Stimulated activated CD8-positive, alpha-beta memory T cell treated with anti-CD3 and anti-CD28 coated beads, Interleukin-15, amount 100 ng/mL, for 1 hour (primary cell): ENCODE results near the gene RPL13.

Source experiments
- DNase-seq: peaks from one replicate; pipeline ENCODE4 v3.0.0-alpha.2; 2020; ENCODE audit warnings: low read depth

The RPL13 gene

DNA sequence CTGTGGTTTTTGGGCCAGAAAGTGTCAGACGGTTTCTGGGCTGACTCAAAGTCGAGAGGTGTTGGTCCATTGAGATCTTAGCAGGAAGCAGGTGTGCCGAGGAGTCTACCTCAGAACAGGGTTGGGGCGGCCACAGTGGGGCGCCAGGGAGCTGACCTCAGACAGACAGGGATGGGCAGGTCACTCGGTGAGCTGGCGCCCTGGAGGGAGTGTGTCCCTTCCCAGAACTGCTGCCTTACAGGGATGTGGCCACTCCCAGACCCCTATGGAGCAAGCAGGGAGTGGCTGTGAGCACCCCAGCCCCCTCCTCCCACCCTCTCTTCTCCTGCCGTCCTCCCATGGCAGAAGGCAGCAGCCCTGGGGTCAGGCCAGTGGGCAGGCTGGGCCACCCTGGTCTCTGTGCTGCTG lies 39.0 kb downstream of the RPL13 start:
- DNase-seq: no peak

DNA sequence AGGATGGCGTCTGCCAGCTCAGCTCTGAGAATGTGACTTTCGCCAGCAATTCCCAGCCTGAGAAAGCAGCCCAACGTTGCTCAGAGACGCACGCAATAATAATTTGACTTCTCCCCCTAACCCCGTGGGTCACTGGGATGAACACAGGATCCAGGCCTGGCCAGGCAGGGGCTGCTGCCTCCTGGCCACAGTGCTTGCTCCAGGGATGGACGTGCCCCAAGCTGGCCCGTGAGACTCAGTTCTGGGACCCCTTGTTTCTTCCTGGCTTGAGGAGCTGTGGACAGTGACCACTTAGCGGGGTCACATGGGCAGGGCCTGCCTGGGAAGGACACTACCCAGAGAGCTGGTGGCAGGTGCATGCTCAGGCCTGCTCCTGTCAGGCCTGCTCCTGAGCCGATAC lies 39.4 kb downstream of the RPL13 start:
- DNase-seq: no peak

DNA sequence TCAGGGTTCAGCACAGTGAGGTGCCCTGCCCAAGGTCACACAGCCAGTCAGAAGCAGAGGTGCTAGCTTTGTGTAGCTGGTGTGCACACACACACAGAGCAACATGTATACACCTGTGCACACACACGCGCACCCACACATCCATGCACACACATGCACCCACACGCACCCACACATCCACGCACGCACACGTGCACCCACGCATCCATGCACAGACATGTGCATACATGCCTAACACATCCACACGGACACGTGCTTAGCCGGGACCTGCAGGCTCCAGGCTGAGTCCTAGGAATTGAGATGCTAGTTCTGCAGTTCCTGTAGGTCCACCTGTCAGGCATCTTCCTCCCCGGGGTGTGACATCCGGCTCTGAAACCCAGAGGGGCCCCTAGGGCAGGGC lies 39.9 kb downstream of the RPL13 start:
- DNase-seq: no peak

DNA sequence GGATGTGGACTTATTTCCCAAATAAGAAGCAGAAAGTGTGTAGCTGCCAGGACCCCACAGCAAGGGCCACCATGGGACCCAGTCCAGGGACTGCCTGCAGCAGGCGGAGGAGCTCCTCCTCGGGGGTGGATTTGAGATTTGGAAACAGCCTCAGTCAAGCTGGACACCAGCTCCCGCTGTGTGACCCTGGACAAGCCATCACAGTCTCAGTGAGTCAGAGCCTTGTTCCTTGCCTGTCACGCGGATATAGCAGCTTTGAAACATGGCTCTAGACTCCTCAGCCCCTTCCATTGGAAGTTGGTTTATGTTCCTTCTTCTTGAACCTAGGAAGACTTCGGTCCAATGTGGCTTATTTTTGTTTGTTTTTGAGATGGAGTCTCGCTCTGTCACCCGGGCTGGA lies 40.5 kb downstream of the RPL13 start:
- DNase-seq: no peak

DNA sequence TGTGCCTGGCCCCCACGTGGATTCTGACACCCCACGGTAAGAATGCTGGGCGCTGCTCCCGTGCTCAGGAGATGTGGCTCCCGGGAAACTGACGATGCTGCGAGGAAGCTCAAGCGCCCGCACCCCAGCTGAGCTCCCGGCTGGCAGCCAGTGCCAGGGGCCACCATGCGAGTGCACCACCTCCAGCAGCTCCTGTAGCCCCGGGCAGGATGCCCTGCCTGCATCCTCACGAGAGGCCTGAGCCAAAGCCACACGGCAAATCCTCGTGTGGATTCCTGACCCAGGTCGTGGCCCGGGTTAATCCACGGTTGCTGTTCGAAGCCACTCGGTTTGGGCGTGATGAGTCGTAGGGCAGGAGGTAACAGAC lies 41.4 kb downstream of the RPL13 start:
- DNase-seq: no peak

DNA sequence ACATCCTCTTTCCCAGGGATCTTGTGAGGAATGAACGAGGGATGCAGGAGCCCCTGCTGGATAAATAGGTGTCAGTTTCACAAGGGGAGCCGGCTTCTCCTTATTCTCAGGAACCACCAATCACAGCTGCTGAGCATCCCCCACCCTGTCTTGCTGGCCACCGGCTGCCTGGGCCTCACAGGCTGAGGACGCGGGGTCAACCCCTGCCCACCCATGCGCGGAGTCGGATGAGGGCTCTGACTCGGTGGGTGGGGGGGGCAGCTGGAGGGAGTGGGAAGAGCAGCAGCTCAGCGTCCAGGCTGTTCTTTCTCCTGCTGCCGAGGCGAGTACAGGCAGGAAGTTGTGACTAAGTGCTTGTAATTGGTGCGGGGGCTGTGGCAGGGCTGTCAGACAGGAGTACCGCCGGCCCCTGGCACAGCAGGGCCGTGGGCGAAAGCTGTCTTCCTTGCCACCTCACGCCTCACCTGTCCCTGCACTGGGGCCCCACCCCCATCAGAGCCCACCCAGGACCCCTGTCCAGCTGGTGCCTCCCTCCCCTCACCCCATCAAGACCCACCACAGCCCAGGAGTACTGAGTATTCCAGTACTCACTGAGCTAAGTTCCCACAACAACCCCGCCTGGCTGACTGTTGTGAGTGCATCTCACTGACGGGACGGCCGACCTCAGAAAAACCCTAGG lies 41.9 kb downstream of the RPL13 start:
- DNase-seq: peak; percentile 14

DNA sequence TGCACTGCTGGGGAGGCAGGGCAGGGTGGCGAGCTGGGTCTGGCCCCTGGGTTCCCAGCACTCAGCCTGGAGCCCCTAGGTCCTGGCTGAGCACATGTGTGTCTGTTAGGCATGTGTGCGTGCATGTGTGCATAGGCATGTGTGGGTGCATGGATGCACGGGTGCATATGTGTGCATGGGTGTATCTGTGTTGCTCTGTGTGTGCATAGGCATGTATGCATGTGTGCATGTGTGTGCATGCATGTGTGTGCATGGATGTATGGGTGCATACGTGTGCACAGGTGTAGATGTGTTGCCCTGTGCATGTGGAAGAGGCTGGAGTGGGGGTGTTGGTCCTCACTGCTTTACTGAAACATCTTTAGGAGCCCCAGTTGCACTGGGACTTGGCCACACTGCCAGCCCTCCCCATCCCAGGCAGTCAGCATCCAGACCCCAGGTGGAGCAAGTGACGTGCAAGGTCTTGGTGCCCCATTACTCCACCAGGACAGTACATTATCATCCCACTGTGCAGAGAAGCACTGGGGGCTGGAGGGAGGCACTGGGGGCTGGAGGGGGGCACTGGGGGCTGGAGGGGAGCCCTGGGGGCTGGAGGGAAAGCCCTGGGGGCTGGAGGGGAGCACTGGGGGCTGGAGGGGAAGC lies 42.6 kb downstream of the RPL13 start:
- DNase-seq: no peak

DNA sequence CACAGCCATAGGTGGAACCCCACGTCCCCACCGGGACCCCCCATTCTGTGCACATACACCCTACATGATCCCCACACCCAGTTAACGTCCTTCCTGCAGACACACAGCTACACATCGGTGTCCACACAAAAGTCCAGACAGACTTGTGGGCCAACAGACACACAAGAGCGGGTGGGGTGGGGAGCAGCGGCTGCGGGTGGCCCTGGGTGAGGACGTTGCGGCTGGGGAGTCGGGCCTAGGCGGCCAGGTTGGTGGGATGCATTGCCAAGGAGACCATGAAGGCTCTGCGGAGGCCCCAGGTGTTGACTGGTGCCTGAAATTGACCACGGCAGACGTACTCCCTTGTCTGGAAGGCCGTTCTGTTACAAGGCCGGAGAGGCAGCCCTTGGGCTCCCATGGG lies 44.3 kb downstream of the RPL13 start:
- DNase-seq: no peak

DNA sequence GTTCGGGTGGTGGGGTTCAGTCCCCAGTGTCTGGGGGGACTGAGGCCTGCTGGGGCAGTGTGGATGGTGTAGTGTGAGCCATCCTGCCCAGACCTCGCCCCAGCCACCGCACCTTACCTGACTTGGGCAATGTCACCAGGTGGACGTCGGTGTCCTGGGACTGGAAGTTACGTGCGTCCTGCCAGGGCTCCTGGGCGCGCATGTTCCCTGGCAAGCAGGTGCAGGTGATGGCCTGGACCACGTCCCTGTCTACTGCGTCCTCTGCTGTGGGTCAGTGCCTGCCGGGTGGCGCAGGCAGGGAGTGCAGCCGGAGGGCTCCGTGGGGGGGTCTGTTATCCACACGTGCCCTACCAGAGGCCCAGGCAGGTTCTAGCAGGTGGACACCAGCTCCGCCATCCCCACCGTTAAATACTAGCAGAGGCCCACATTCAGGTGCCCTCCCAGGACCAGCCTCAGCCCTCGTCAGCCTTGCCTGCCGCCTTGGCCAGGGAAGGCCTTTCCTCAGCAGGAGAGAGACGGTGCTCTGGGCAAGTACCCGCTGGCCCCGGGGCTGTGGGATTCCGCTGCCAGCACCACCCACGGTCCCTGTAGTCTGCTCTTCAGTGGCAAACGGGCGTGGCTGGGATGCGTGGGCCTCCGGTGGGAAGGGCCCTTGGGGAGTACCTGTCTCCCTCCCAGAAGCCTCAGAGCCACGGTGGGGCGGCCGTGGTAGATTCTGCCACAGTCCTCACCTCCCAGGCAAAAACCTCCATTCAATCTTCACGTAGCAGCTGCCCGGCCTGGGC lies 44.9 kb downstream of the RPL13 start:
- DNase-seq: no peak

DNA sequence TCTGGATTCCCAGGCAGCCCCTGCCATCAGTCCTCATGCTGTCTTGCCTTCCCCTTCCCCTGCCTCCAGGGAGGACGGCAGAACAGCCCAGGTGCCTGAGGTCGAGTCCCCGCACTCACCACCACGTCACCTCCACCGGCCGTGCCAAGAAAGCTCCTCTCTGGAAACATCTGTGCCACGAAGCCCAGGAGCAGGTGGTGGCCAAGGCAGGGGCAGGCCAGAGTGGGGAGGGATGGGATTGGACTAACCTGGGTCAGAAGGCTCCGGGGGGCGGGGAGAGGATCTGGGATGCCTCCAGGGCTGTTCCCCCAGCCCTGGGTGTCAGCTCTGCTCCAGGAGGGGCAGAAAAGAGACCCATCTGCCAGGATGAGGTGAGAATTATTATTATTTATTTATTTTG lies 45.5 kb downstream of the RPL13 start:
- DNase-seq: no peak

DNA sequence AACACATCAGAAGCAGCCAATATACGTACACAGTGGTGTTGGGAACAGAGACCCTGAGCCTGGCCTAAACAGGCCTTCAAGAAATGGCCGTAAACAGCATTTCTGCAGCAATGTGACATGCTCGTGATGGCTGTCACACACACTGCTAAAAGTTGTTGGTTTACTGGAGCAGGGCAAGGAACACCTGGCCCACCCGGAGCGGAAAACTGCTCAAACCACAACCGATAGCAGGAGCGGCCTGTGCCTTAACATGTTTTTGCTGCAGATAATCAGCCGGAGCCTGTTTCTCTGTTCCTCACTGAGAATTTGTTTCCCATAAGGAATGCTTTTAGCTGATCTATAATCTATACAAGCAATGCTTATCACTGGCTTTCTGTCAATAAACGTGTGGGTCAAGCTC lies 47.0 kb downstream of the RPL13 start:
- DNase-seq: no peak

DNA sequence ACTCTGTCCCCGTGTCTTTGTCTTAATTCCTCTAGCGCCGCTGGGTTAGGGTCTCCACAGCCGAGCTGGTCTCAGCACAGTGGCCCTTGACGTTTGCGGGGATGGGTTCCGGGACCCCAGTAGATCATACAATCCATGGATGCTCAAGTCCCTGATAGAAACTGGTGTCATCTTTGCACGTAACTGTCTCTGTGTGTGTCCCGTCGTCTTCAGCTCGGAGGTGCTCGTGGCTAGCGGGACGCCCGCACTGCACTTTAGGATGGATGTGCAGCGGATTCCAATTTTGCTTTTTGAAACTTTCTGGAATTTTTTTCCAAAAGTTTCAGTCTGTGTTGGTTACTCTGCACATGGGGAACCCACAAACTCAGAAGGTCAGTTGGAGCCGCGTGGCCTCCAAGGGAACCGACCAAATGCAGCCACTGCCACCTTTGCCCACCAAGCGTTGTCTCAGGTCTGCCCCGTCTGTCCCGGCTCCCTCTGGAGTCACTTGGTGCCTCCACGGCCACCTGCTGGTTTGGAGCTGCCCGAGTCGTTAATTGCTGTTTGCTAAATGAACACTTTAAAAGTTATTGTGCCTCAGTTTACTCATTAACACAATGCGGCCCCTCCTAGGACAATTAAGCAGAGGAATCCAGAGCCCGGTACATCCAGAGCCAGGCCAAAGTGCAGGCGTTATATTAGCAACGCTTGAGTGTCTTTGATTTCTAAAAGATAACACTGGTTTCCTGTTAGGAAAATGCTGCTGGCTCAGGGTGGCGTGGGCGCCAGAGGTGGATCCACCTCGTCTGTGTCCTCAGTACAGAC lies 47.7 kb downstream of the RPL13 start:
- DNase-seq: no peak

DNA sequence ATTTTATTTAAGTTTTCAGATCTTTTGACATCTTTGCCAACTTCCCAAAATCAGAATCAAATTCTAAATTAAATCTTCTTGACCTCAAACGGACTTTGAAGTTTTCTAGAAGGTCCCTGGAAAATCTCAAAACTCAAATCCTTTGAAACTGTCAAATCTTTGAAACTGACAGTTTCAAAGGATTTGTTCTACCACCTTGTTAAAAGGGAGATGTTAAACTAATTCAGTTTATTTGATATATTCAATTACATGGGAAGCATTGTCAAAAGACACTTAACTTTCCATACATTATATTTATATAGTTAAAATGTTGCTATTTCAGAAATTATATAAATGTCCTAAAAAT lies 49.6 kb downstream of the RPL13 start:
- no peak for DNase-seq

DNA sequence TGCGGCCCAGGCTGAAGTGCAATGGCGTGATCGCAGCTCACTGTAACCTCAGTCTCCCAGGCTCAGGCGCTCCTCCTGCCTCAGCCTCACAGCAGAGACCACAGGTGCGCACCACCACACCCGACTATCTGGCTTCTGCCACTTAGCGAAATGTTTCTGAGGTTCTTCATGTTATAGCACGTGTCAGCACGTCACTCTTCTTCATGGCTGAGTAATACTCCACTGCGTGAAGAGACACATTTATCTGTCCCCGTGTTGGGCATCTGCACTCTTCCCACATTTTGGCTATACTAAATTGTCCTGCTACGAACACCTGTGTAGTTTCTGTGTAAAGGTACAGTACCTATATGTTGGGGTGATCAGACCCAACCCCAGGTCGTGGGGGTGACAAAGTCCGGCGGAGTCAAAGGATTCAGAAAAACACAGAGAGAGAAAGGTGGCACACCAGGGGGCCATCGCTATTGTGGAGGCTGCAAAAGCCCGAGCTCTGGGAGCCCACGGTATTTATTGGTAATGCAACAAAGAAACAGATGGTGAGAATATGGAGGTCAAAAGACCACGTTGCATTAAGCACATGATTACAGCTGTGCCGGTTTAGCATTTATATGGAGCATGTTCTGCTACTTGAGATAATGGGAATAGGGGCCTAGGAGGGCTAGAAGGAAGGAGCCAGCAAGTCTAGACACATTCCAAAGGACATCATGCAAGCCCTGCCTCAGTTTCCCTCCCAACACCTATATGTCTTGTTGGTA lies 52.1 kb downstream of the RPL13 start:
- no peak for DNase-seq

DNA sequence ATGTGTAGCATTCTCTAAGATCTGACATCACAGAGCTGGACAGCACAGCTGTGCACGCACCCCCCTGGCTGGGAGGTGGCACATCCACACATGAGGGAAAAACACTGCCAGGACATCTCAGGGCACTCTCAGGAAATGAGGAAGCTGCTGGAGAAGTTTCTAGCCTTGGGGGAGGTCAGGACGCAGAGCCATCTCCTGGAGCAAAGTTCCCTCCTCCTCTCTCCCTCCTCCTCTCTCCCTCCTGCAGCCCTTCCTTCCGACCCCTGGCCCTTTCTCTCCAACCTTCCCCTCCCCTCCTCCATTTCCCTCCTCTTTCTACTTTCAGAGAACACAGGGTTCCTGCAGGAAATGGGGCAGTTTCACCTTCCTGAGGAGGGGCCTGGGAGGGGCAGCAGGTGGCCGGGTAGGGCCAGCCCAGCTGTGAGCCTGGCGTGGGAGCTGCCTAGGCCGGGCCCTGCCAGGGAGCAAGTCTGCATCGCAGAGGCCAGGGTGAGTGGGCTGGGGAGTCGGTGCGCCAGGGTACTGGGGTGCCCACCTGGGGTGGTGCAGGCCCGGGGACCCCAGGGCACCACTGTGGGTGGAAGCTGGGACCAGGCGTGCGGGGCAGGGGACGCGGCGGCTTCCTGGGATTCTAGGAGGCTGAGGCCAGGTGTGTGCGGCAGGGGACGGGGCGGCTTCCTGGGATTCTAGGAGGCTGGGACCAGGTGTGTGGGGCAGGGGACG lies 52.9 kb downstream of the RPL13 start, which contains the start of gene DPEP1:
DPEP1 (plus strand) TSS at position 412 of the 723 bp plus-strand sequence. CDS start 16,769 bp downstream, outside the sequence.
- DNase-seq: no peak

DNA sequence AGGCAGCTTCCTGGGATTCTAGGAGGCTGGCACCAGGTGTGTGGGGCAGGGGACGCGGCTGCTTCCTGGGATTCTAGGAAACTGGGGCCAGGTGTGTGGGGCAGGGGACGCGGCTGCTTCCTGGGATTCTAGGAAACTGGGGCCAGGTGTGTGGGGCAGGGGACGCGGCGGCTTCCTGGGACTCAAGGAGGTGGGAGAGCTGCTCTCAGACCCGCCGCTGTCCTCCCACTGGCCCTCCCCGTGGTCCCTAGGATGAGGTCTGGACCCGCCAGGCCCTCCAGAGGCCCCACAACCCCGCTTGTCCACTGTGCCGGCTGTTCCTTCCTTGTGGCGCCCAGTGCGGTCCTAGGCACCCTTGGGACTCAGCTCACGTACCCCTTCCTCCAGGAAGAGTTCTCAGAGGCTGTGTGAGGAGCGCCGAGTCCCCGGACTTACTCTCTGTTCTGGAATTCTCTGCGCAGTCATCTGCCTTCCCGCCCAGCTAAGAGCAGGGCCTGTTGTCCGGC lies 53.5 kb downstream of the RPL13 start:
- no peak for DNase-seq
